Measurements from ENCODE around the gene WWOX. TPM values are rescaled to one million over a fixed set of nuclear protein-coding genes. Genes with fewer than 3 reads are reported as not detected.

WWOX gene
- total RNA-seq, 2 donors from 2014 or later, result 30.0 to 35.4 TPM

- no peak overlapping the region for H3K27ac Mint-ChIP-seq
- TF ChIP-seq CTCF (conservative IDR thresholded peaks at IDR 0.05), result no peak
- no peak overlapping the region for H3K9ac ChIP-seq (ENCODE audit: extremely low read depth, low read length, poor library complexity, severe bottlenecking)
- H3K4me3 ChIP-seq (ENCODE audit: low read length), result no peak overlapping the region
- WGBS, 2 experiments (ENCODE audit: insufficient coverage in 1 of 2, insufficient read length in 1 of 2), result 91 to 96% methylated on average over 4 to 5 of the region's 5 CpGs
- no peaks in the 10 kb centered on the region for H3K9me3 ChIP-seq (ENCODE audit: control insufficient read depth, low read length)
- peaks cover 29% of the 10 kb centered on the region for H3K36me3 ChIP-seq (ENCODE audit: control insufficient read depth, insufficient read depth, low read length)
- peaks cover 12% of the 10 kb centered on the region for H3K4me1 Mint-ChIP-seq
- DNase-seq, result no peak
- no peaks in the 10 kb centered on the region for H3K4me1 ChIP-seq (ENCODE audit: control insufficient read depth, insufficient read depth, low read length)
- no peak overlapping the region for H3K27ac ChIP-seq (ENCODE audit: low read depth, low read length)
- peaks cover 56% of the 10 kb centered on the region for H3K36me3 Mint-ChIP-seq (ENCODE audit: low read depth)
- H3K27me3 Mint-ChIP-seq (ENCODE audit: insufficient read depth), result no peaks in the 10 kb centered on the region
- no peaks in the 10 kb centered on the region for H3K27me3 ChIP-seq (ENCODE audit: control insufficient read depth, insufficient read depth, low read length, poor library complexity, severe bottlenecking)
- no peak overlapping the region for H3K4me3 Mint-ChIP-seq
- no peaks in the 10 kb centered on the region for H3K9me3 Mint-ChIP-seq
These were observed 16.2 kb downstream of the WWOX start for GRCh38 chr16:78115659-78116058.

GRCh38 chr16:78116946-78117345 lies 17.5 kb downstream of the WWOX start:
- Mint-ChIP-seq H3K36me3 (ENCODE audit: low read depth) (peaks cover 45% of the 10 kb centered on the region), H3K4me1 (peaks cover 7% of the 10 kb centered on the region), H3K27me3 (ENCODE audit: insufficient read depth) (no peaks in the 10 kb centered on the region), H3K27ac (no peak overlapping the region), H3K9me3 (no peaks in the 10 kb centered on the region), H3K4me3 (no peak overlapping the region)
- no peak overlapping the region for H3K4me3 ChIP-seq (ENCODE audit: low read length)
- no peak overlapping the region for H3K27ac ChIP-seq (ENCODE audit: low read depth, low read length)
- H3K9ac ChIP-seq (ENCODE audit: extremely low read depth, low read length, poor library complexity, severe bottlenecking), result no peak overlapping the region
- H3K36me3 ChIP-seq (ENCODE audit: control insufficient read depth, insufficient read depth, low read length), result peaks cover 28% of the 10 kb centered on the region
- H3K27me3 ChIP-seq (ENCODE audit: control insufficient read depth, insufficient read depth, low read length, poor library complexity, severe bottlenecking), result no peaks in the 10 kb centered on the region
- no peak for TF ChIP-seq CTCF (conservative IDR thresholded peaks at IDR 0.05)
- H3K4me1 ChIP-seq (ENCODE audit: control insufficient read depth, insufficient read depth, low read length), result no peaks in the 10 kb centered on the region
- WGBS, 2 experiments (ENCODE audit: insufficient coverage in 1 of 2, insufficient read length in 1 of 2), result 94% methylated on average over 4 of the region's 4 CpGs
- no peak for DNase-seq
- no peaks in the 10 kb centered on the region for H3K9me3 ChIP-seq (ENCODE audit: control insufficient read depth, low read length)

GRCh38 chr16:78117391-78117790 lies 17.9 kb downstream of the WWOX start:
- no peak overlapping the region for H3K4me3 ChIP-seq (ENCODE audit: low read length)
- H3K27me3 ChIP-seq (ENCODE audit: control insufficient read depth, insufficient read depth, low read length, poor library complexity, severe bottlenecking), result no peaks in the 10 kb centered on the region
- no peaks in the 10 kb centered on the region for H3K9me3 ChIP-seq (ENCODE audit: control insufficient read depth, low read length)
- peaks cover 3% of the 10 kb centered on the region for H3K4me1 Mint-ChIP-seq
- H3K36me3 ChIP-seq (ENCODE audit: control insufficient read depth, insufficient read depth, low read length), result peaks cover 28% of the 10 kb centered on the region
- H3K36me3 Mint-ChIP-seq (ENCODE audit: low read depth), result peaks cover 44% of the 10 kb centered on the region
- H3K4me1 ChIP-seq (ENCODE audit: control insufficient read depth, insufficient read depth, low read length), result no peaks in the 10 kb centered on the region
- WGBS, 2 experiments (ENCODE audit: insufficient coverage in 1 of 2, insufficient read length in 1 of 2), result 78 to 93% methylated on average over 1 to 5 of the region's 5 CpGs
- H3K4me3 Mint-ChIP-seq, result no peak overlapping the region
- no peak overlapping the region for H3K27ac Mint-ChIP-seq
- no peak for TF ChIP-seq CTCF (conservative IDR thresholded peaks at IDR 0.05)
- H3K9ac ChIP-seq (ENCODE audit: extremely low read depth, low read length, poor library complexity, severe bottlenecking), result no peak overlapping the region
- H3K27ac ChIP-seq (ENCODE audit: low read depth, low read length), result no peak overlapping the region
- no peaks in the 10 kb centered on the region for H3K27me3 Mint-ChIP-seq (ENCODE audit: insufficient read depth)
- no peak for DNase-seq
- no peaks in the 10 kb centered on the region for H3K9me3 Mint-ChIP-seq

Data from endodermal cell (in vitro differentiated cells).